ENCODE data around the gene MDN1.
"Not testable (repeated sequence)": the region's sequence is repeated elsewhere in the genome, so short reads cannot be mapped to it uniquely, and the experiment has no call there.

Gene MDN1

DNA sequence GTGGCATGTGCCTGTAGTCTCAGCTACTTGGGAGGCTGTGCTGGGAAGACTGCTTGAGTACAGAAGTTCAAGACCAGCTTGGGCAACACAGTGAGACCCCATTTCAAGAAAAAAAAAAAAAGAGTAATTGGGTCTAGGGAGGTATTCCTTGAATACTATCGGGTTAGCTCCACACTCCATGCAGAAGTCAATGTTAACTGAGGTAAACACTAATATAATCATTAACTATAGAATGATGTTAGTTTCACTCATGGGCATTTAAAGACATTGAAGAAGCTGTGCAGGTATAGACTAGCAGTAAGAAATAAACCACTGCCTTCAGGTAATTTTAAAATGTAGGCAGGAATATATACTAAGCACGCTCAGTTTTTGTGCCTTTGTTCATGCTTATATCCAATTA, 32.6 kb downstream of the MDN1 start:
- no peak overlapping the region for H3K4me3 ChIP-seq (ENCODE audit: low read length)
- no peak for DNase-seq (ENCODE audit: low read depth)
- TF ChIP-seq, protein P1, sequence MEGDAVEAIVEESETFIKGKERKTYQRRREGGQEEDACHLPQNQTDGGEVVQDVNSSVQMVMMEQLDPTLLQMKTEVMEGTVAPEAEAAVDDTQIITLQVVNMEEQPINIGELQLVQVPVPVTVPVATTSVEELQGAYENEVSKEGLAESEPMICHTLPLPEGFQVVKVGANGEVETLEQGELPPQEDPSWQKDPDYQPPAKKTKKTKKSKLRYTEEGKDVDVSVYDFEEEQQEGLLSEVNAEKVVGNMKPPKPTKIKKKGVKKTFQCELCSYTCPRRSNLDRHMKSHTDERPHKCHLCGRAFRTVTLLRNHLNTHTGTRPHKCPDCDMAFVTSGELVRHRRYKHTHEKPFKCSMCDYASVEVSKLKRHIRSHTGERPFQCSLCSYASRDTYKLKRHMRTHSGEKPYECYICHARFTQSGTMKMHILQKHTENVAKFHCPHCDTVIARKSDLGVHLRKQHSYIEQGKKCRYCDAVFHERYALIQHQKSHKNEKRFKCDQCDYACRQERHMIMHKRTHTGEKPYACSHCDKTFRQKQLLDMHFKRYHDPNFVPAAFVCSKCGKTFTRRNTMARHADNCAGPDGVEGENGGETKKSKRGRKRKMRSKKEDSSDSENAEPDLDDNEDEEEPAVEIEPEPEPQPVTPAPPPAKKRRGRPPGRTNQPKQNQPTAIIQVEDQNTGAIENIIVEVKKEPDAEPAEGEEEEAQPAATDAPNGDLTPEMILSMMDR (IDR thresholded peaks at IDR 0.05; ENCODE audit: insufficient read depth, low read depth, low read length, missing control alignments), result no peak

DNA sequence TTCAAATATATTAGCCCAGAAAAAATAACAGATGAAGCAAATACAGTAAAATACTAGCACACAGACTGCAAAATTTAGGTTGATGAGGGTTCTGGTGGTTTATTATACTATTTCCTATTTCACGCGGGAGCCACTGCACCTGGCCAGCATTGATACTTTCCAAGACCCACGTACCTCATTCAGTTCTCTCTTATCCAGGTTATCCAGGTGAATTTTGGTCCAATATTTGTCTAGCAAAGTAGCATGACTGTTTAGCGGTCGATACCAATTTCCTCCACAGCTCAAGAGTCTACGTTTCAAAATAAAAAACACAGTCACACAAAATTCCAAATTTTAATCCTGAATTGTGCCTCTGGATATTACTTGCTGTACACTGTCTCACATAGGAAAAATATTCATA, 34.8 kb downstream of the MDN1 start:
- no peak overlapping the region for H3K4me3 ChIP-seq (ENCODE audit: low read length)
- TF ChIP-seq, protein P1 (IDR thresholded peaks at IDR 0.05; ENCODE audit: insufficient read depth, low read depth, low read length, missing control alignments), result no peak
- DNase-seq (ENCODE audit: low read depth), result no peak

DNA sequence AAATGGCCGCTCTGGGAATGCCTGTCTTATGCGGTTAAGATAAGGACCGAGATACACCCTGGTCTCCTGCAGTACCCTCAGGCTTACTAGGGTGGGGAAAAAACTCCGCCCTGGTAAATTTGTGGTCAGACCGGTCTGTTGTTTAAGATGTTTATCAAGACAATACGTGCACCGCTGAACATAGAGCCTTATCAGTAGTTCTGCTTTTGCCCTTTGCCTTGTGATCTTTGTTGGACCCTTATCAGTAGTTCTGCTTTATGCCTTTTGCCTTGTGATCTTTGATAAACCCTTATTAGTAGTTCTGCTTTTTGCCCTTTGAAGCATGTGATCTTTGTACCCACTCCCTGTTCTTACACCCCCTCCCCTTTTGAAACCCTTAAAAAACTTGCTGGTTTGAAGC, 36.3 kb downstream of the MDN1 start:
- DNase-seq (ENCODE audit: low read depth); H3K4me3 ChIP-seq (ENCODE audit: low read length): not testable (repeated sequence)

DNA sequence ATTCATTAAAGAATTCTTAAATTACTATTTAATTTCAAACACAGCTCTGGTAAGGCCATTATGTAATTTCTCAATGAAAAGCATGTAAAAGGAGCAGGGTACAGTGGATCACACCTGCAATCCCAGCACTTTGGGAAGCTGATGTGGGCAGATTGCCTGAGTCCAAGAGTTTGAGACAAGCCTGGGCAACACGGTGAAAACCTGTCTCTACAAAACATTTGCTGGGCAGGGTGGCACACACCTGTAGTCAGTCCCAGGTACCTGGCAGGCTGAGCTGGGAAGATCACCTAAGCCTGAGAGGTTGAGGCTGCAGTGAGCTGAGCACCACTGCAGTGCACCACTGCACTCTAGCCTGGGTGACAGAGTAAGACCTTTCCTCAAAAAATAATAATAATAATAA, 37.4 kb downstream of the MDN1 start:
- DNase-seq (ENCODE audit: low read depth), result peak; percentile 58
- H3K4me3 ChIP-seq (ENCODE audit: low read length), result no peak overlapping the region
- TF ChIP-seq, protein P1 (IDR thresholded peaks at IDR 0.05; ENCODE audit: insufficient read depth, low read depth, low read length, missing control alignments), result no peak

DNA sequence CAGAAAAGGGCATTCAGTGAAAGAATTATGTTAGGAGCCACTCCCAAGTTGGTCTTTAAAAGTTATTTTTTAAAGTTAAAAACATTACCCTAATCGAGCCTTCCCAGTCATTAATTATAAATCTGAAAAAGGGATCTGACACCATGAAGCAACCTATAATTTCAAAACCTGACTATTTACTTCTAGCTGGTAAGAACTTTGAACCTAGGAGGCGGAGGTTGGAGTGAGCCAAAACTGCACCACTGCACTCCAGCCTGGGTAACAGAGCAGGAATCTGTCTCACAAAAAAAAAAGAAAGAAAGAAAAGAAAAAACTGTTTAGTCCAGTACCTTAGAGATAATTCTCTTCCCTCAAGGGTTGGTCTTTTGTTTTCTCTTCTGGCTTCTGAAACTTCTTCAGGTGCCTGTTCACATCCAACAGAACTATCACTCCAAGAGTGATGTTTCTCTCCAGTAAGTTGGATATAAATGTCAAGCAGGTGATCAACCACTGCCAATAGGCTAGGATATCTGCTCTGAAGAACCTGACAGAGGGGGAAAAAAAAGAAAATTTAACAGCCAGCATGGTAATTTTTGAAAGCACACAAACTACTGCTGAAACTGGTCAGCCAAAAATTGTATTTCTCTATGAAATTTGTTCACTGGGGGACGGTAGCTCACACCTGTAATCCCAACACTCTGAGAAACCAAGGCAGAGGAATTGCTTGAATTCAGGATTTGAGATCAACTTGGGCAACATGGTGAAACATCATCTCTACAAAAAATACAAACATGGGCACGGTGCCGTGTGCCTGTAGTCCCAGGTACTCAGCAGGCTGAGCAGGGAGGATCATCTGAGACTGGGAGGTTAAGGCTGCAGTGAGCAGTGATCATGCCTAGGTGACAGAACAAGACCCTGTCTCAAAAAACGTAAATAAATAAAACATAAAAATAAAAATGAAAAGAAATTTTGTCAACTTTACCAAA, 38.2 kb downstream of the MDN1 start:
- H3K4me3 ChIP-seq (ENCODE audit: low read length), result no peak overlapping the region
- no peak for DNase-seq (ENCODE audit: low read depth)
- TF ChIP-seq, protein P1 (IDR thresholded peaks at IDR 0.05; ENCODE audit: insufficient read depth, low read depth, low read length, missing control alignments), result no peak

DNA sequence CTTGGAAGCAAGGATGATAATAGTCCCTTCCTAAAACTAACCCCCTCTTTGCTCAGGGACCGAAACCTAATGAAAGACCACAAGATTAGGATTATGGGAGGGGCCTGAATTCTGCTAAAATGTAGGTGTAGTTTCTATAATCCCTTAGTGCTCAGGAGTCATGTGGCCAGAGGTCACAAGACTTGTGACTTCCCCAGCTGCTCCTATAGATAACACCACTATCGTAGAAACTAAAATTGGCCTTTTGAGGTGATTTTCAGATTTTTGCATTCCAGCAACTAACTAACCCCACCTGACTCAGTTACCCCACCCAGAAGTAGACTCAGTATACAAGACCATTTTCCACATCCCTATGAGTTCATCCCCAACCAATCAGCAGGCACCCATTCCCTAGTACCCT, 42.1 kb downstream of the MDN1 start:
- no peak overlapping the region for H3K4me3 ChIP-seq (ENCODE audit: low read length)
- TF ChIP-seq, protein P1 (IDR thresholded peaks at IDR 0.05; ENCODE audit: insufficient read depth, low read depth, low read length, missing control alignments), result no peak
- no peak for DNase-seq (ENCODE audit: low read depth)

DNA sequence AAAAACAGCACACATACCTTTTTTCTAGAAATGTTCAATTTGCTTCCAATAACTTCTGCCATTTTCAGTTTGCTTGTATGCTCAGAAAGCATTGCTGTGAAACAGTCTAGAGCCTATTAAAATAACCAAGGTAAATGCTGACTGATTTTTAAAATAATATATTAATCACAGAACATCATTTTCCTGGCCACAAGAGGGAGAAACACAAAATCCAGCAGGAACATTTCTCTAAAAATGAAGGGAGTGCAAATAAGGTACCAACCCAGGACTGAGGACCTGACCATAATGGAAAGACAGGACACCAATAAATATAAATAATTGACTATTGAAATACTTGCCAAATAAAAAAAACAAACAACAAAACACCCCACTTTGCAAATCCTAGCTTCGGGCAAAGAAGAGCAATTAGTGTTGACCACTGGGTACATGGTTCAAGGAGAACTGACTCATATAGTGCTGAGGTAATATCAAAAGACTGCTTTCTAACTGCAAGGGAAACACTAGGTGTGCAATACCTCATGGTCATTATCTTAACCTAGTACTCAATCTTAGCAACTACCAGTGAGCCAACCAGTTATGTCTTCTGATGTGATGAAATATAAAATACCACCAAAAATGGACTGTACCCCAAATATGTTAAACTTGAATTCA, 42.9 kb downstream of the MDN1 start:
- DNase-seq (ENCODE audit: low read depth), result no peak
- no peak overlapping the region for H3K4me3 ChIP-seq (ENCODE audit: low read length)
- TF ChIP-seq, protein P1 (IDR thresholded peaks at IDR 0.05; ENCODE audit: insufficient read depth, low read depth, low read length, missing control alignments), result no peak
